ENCODE data around the gene PIGP.

- TF ChIP-seq, protein P1, sequence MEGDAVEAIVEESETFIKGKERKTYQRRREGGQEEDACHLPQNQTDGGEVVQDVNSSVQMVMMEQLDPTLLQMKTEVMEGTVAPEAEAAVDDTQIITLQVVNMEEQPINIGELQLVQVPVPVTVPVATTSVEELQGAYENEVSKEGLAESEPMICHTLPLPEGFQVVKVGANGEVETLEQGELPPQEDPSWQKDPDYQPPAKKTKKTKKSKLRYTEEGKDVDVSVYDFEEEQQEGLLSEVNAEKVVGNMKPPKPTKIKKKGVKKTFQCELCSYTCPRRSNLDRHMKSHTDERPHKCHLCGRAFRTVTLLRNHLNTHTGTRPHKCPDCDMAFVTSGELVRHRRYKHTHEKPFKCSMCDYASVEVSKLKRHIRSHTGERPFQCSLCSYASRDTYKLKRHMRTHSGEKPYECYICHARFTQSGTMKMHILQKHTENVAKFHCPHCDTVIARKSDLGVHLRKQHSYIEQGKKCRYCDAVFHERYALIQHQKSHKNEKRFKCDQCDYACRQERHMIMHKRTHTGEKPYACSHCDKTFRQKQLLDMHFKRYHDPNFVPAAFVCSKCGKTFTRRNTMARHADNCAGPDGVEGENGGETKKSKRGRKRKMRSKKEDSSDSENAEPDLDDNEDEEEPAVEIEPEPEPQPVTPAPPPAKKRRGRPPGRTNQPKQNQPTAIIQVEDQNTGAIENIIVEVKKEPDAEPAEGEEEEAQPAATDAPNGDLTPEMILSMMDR (IDR thresholded peaks at IDR 0.05; ENCODE audit: low read depth, low read length): no peak
- TF ChIP-seq POLR2A (IDR thresholded peaks at IDR 0.05; ENCODE audit: extremely low read depth, insufficient read length): no peak
Observed at GRCh38 chr21:37088186-37088735, 15.4 kb upstream of the PIGP start.

Measured in NB4 (cell line).